Measurements from ENCODE around the gene CIROP. TPM values are rescaled to one million over a fixed set of nuclear protein-coding genes. Genes with fewer than 3 reads are reported as not detected.

The CIROP gene
- total RNA-seq (not detected), polyA plus RNA-seq (not detected)
- long read RNA-seq, donor 1, result 0 reads
- long read RNA-seq, donor 2, result 0 reads
- long read RNA-seq, donor 3, result 0 reads
- long read RNA-seq, donor 4, result 0 reads
- long read RNA-seq, donor 5, result 0 reads
- long read RNA-seq, donor 6, result 0 reads
- long read RNA-seq, donor 7, result 0 reads
- long read RNA-seq, donor 8, result 0 reads
- long read RNA-seq, donor 9, result 0 reads
- long read RNA-seq, donor 10, result 0 reads

- Histone ChIP-seq H3K36me3 (replicated peaks in 1 of 2) (no peaks in the 10 kb centered on the region), H3K27ac (no peak within 1 kb of the TSS), H3K4me3 (no peak within 1 kb of the TSS), H3K27me3 (no peaks in the 10 kb centered on the region), H3K9me3 (replicated peaks in 1 of 3) (no peaks in the 10 kb centered on the region), H3K4me1 (replicated peaks in 1 of 2) (peaks cover under 1% of the 10 kb centered on the region in 2 donors)
- TF ChIP-seq POLR2A (IDR thresholded peaks at IDR 0.05), result no peak
- no peak for TF ChIP-seq CTCF (IDR thresholded peaks at IDR 0.05)
- intact Hi-C loops (cut with DNase I), result loop anchor here (5.0 kb wide), 2 partner anchors 37 to 42 kb away; no protein-coding TSS in a partner anchor
- DNase-seq, result no peak
- 68 to 74% (median 73%) methylated on average over 11 of the region's 11 CpGs for WGBS, 4 donors
Measured at GRCh38 chr14:23104591-23105347, at the start of gene CIROP. TSS of gene CIROP (minus strand) at chr14:23104989. CDS start at chr14:23104920, 69 bp downstream.

GRCh38 chr14:23153851-23154796 is 49.3 kb upstream of the CIROP start:
- Histone ChIP-seq H3K36me3 (replicated peaks in 1 of 2) (no peaks in the 10 kb centered on the region), H3K27ac (peak overlapping the region; percentile 89 to 94 (median 92)), H3K4me3 (peak overlapping the region in 2 of 4 donors; percentile 10 to 23), H3K9me3 (replicated peaks in 1 of 3) (no peaks in the 10 kb centered on the region), H3K4me1 (replicated peaks in 1 of 2) (peaks cover 26 to 30% of the 10 kb centered on the region in 2 donors), H3K27me3 (no peaks in the 10 kb centered on the region)
- WGBS, 4 donors, result 17 to 19% (median 18%) methylated on average over 15 to 28 of the region's 28 CpGs
- peak; percentile 85 to 97 (median 96) for DNase-seq
- TF ChIP-seq CTCF (IDR thresholded peaks at IDR 0.05), result no peak
- peak in 1 of 2 donors; percentile 88 for TF ChIP-seq POLR2A (IDR thresholded peaks at IDR 0.05)
- intact Hi-C loops (cut with DNase I), result no loop called here

GRCh38 chr14:23151342-23151741 is 46.6 kb upstream of the CIROP start:
- Histone ChIP-seq H3K4me3 (no peak overlapping the region), H3K27ac (no peak overlapping the region), H3K9me3 (replicated peaks in 1 of 3) (no peaks in the 10 kb centered on the region), H3K36me3 (replicated peaks in 1 of 2) (no peaks in the 10 kb centered on the region), H3K4me1 (replicated peaks in 1 of 2) (peaks cover 26 to 30% of the 10 kb centered on the region in 2 donors), H3K27me3 (no peaks in the 10 kb centered on the region)
- WGBS, 4 donors, result 84 to 88% (median 85%) methylated on average over 2 of the region's 2 CpGs
- intact Hi-C loops (cut with DNase I), result no loop called here
- no peak for DNase-seq
- TF ChIP-seq CTCF (IDR thresholded peaks at IDR 0.05) (no peak), POLR2A (IDR thresholded peaks at IDR 0.05) (no peak)

DNA sequence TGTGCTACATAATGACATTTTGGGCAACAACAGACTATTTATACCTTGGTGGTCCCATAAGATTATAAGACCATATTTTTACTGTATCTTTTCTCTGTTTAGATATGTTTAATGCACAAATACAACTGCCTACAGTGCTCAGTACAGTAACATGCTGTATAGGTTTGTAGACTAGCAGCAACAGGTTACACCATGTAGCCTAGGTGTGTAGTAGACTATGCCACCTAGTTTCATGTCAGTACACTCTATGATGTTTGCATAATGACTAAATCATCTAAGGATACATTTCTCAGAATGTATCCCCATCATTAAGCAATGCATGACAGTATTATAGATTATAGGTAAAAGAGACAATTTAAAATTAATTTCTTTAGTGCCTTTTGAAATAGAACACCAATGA is 45.0 kb upstream of the CIROP start:
- peaks cover 12 to 14% of the 10 kb centered on the region in 2 donors for H3K4me1 ChIP-seq (replicated peaks in 1 of 2)
- no peaks in the 10 kb centered on the region for H3K36me3 ChIP-seq (replicated peaks in 1 of 2)
- H3K27ac ChIP-seq, result no peak overlapping the region
- H3K4me3 ChIP-seq, result no peak overlapping the region
- intact Hi-C loops (cut with DNase I), result no loop called here
- TF ChIP-seq POLR2A (IDR thresholded peaks at IDR 0.05) (no peak), CTCF (IDR thresholded peaks at IDR 0.05) (no peak)
- H3K9me3 ChIP-seq (replicated peaks in 1 of 3), result no peaks in the 10 kb centered on the region
- no peaks in the 10 kb centered on the region for H3K27me3 ChIP-seq
- no peak for DNase-seq
